Measurements from ENCODE around the gene BCAS4.

The BCAS4 gene

GRCh38 chr20:50848846-50849673, 54.2 kb downstream of the BCAS4 start:
- TF ChIP-seq FOXM1 (IDR thresholded peaks at IDR 0.05; ENCODE audit: borderline replicate concordance, low read depth) (no peak), MAX (IDR thresholded peaks at IDR 0.05) (peak; percentile 92), USF1 (IDR thresholded peaks at IDR 0.05) (peak; percentile 90), NFIC (IDR thresholded peaks at IDR 0.05) (peak; percentile 84), EP300 (IDR thresholded peaks at IDR 0.05; ENCODE audit: borderline replicate concordance) (peak; percentile 57; the same call in 1 of the 2 replicates), TCF12 (IDR thresholded peaks at IDR 0.05; ENCODE audit: low read depth) (peak; percentile 62; the same call in 1 of the 2 replicates), TEAD4 (IDR thresholded peaks at IDR 0.05) (0 out of 2 replicates have a peak, but pooled peaks have one; percentile 14), TAF1 (IDR thresholded peaks at IDR 0.05; ENCODE audit: low read depth) (no peak; the same call in 1 of the 2 replicates), REST (IDR thresholded peaks at IDR 0.05; ENCODE audit: low read depth) (no peak), YY1 (IDR thresholded peaks at IDR 0.05; ENCODE audit: low read depth) (0 out of 2 replicates have a peak, but pooled peaks have one; percentile 12), CREB1 (IDR thresholded peaks at IDR 0.05; ENCODE audit: low read depth) (no peak)

- TF ChIP-seq CEBPB (IDR thresholded peaks at IDR 0.05) (no peak), TAF1 (IDR thresholded peaks at IDR 0.05; ENCODE audit: low read depth) (no peak), NFIC (IDR thresholded peaks at IDR 0.05) (no peak), TCF12 (IDR thresholded peaks at IDR 0.05; ENCODE audit: low read depth) (no peak), RAD21 (IDR thresholded peaks at IDR 0.05; ENCODE audit: low read depth) (no peak), CREB1 (IDR thresholded peaks at IDR 0.05; ENCODE audit: low read depth) (no peak), REST (IDR thresholded peaks at IDR 0.05; ENCODE audit: low read depth) (no peak), TEAD4 (IDR thresholded peaks at IDR 0.05) (no peak), FOXM1 (IDR thresholded peaks at IDR 0.05; ENCODE audit: borderline replicate concordance, low read depth) (no peak)
These were observed 55.9 kb downstream of the BCAS4 start for GRCh38 chr20:50850721-50851286.

- no peak for TF ChIP-seq USF1 (IDR thresholded peaks at IDR 0.05)
- no peak for TF ChIP-seq RAD21 (IDR thresholded peaks at IDR 0.05; ENCODE audit: low read depth)
- no peak for TF ChIP-seq EP300 (IDR thresholded peaks at IDR 0.05; ENCODE audit: borderline replicate concordance)
- TF ChIP-seq FOXM1 (IDR thresholded peaks at IDR 0.05; ENCODE audit: borderline replicate concordance, low read depth) = no peak
- TF ChIP-seq ZBTB7A (IDR thresholded peaks at IDR 0.05; ENCODE audit: low read depth) = no peak
- TF ChIP-seq EGR1 (IDR thresholded peaks at IDR 0.05) = no peak
- no peak for TF ChIP-seq CREB1 (IDR thresholded peaks at IDR 0.05; ENCODE audit: low read depth)
- no peak for TF ChIP-seq REST (IDR thresholded peaks at IDR 0.05; ENCODE audit: low read depth)
- no peak for TF ChIP-seq NFIC (IDR thresholded peaks at IDR 0.05)
- no peak for TF ChIP-seq MAX (IDR thresholded peaks at IDR 0.05)
These were observed 57.2 kb downstream of the BCAS4 start for GRCh38 chr20:50852085-50852484.

Data from Ishikawa (cell line).